Mesothelial cell of epicardium (in vitro differentiated cells): Measurements from ENCODE around the gene DSG4. TPM values are rescaled to one million over a fixed set of nuclear protein-coding genes. Genes with fewer than 3 reads are reported as not detected.

Experiments used
- DNase-seq, 2 experiments: peaks; one replicate each; pipeline ENCODE4 v3.0.0; 2021; ENCODE audit warnings: low spot score in 2 of 2; ENCODE audit not compliant: unreplicated experiment in 2 of 2
- H3K27ac Mint-ChIP-seq: 2 replicates; pipeline ENCODE4 v1.8.0; 2021; ENCODE audit warnings: mixed read lengths
- H3K27me3 Mint-ChIP-seq: 2 replicates; pipeline ENCODE4 v1.8.0; 2021; ENCODE audit warnings: low read depth, mixed read lengths
- H3K36me3 Mint-ChIP-seq: 2 replicates; pipeline ENCODE4 v1.8.0; 2021; ENCODE audit warnings: mixed read lengths
- H3K4me1 Mint-ChIP-seq: 2 replicates; pipeline ENCODE4 v1.8.0; 2021; ENCODE audit warnings: mixed read lengths
- H3K4me3 Mint-ChIP-seq: 2 replicates; pipeline ENCODE4 v1.8.0; 2021; ENCODE audit warnings: mild to moderate bottlenecking, moderate library complexity, mixed read lengths
- H3K9me3 Mint-ChIP-seq: 2 replicates; pipeline ENCODE4 v1.8.0; 2021; ENCODE audit warnings: mixed read lengths
- total RNA-seq: library from RNA; stranded (reverse); gene quantifications from 3 replicates; pipeline ENCODE4 v1.2.1, GENCODE V29; 2021
- TF ChIP-seq, protein P1 (sequence below): fragments of 200-600 bp; sonication (generic); IDR thresholded peaks from one replicate; pipeline ENCODE4 v1.5.0; 2021; ENCODE audit warnings: antibody characterized with exemption; ENCODE audit not compliant: unreplicated experiment

DSG4 gene
- total RNA-seq, 1 donor from 2014 or later: 0.07 TPM

DNA sequence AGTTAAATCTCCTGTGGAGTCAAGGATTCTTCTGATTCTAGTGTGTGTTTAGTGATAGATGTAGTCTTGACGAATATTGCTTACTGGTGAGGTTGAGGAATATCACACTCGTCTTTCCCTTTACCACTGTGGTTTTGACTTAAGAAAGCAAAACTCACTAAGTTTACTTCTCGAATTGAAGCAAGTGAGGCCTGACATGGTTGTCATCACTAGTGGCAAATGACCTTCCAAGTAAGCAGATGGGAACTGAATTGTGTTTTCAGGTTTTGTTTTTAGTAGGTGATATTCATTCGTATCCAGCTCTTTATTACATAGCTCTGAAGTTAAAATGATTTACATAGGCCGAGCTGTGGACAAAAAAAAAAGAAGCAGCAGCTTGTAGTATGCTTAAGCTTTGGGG lies 20.6 kb upstream of the DSG4 start:
- TF ChIP-seq, protein P1, sequence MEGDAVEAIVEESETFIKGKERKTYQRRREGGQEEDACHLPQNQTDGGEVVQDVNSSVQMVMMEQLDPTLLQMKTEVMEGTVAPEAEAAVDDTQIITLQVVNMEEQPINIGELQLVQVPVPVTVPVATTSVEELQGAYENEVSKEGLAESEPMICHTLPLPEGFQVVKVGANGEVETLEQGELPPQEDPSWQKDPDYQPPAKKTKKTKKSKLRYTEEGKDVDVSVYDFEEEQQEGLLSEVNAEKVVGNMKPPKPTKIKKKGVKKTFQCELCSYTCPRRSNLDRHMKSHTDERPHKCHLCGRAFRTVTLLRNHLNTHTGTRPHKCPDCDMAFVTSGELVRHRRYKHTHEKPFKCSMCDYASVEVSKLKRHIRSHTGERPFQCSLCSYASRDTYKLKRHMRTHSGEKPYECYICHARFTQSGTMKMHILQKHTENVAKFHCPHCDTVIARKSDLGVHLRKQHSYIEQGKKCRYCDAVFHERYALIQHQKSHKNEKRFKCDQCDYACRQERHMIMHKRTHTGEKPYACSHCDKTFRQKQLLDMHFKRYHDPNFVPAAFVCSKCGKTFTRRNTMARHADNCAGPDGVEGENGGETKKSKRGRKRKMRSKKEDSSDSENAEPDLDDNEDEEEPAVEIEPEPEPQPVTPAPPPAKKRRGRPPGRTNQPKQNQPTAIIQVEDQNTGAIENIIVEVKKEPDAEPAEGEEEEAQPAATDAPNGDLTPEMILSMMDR: no peak
- peaks cover 5% of the 10 kb centered on the region for H3K4me1 Mint-ChIP-seq
- no peak for DNase-seq
- no peak overlapping the region for H3K4me3 Mint-ChIP-seq
- no peak overlapping the region for H3K27ac Mint-ChIP-seq
- H3K9me3 Mint-ChIP-seq: peaks cover 9% of the 10 kb centered on the region
- no peaks in the 10 kb centered on the region for H3K36me3 Mint-ChIP-seq
- H3K27me3 Mint-ChIP-seq: no peaks in the 10 kb centered on the region

DNA sequence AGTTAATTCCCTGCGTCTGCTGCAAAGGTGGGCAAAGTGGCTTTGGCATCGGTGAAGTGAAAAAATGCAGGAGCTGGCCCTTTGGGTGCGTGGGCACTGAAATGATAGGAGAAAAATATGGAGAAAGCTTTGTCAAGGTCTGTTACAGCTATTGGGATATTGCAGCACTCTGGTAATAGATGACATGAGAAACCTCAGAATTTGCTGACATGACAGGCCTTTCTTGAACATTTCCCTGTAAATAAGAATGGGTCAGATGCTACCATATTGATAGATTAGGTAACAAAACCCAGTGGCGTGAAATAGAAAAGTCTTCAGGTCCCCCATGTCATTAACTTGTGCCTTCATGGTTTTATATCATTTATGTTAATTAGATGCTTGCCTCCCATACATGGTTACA lies 12.4 kb upstream of the DSG4 start:
- H3K4me3 Mint-ChIP-seq: no peak overlapping the region
- H3K9me3 Mint-ChIP-seq: peaks cover 9% of the 10 kb centered on the region
- no peak for DNase-seq
- no peaks in the 10 kb centered on the region for H3K36me3 Mint-ChIP-seq
- H3K27me3 Mint-ChIP-seq: no peaks in the 10 kb centered on the region
- H3K4me1 Mint-ChIP-seq: no peaks in the 10 kb centered on the region
- TF ChIP-seq, protein P1: no peak
- H3K27ac Mint-ChIP-seq: no peak overlapping the region

DNA sequence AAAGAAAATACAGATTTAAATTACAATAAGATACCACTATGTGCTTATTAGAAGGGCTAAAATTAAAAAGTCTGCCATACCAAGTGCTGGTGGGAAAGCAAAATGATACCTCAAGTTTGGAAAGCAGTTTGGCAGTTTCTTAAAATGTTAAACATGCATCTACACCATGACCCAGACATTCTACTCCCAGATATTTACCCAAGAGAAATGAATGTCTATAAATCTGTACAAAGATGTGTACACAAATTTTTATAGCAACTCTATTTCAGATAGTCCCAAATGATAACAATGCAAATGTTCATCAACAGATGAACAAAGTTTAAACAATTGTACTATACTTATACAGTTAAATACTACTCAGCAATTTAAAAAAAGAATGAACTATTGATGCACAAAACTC lies 7.1 kb upstream of the DSG4 start:
- peaks cover 9% of the 10 kb centered on the region for H3K9me3 Mint-ChIP-seq
- no peaks in the 10 kb centered on the region for H3K36me3 Mint-ChIP-seq
- no peaks in the 10 kb centered on the region for H3K4me1 Mint-ChIP-seq
- H3K27ac Mint-ChIP-seq: no peak overlapping the region
- TF ChIP-seq, protein P1: no peak
- H3K27me3 Mint-ChIP-seq: no peaks in the 10 kb centered on the region
- no peak overlapping the region for H3K4me3 Mint-ChIP-seq
- DNase-seq: no peak

DNA sequence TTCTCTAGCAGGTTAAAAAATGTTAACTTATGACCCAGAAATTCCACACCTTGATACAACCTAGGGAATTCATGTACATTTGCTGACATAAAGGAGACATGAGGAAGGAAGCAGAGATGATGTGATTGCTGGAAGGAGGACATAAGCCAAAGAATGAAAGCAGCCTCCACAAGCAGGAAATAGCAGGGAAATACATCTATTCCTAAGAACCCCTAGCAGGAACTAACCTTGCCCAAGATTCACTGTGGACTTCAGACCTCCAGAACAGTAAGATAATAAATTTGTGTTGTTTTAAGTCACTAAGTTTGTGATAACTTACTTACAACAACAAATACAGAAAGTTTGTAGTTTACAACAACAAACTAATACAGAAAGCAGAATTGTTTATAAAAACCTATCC lies 4.6 kb upstream of the DSG4 start:
- H3K4me3 Mint-ChIP-seq: no peak overlapping the region
- peaks cover 9% of the 10 kb centered on the region for H3K9me3 Mint-ChIP-seq
- H3K4me1 Mint-ChIP-seq: no peaks in the 10 kb centered on the region
- H3K36me3 Mint-ChIP-seq: no peaks in the 10 kb centered on the region
- no peak overlapping the region for H3K27ac Mint-ChIP-seq
- no peak for DNase-seq
- H3K27me3 Mint-ChIP-seq: no peaks in the 10 kb centered on the region
- TF ChIP-seq, protein P1: no peak

DNA sequence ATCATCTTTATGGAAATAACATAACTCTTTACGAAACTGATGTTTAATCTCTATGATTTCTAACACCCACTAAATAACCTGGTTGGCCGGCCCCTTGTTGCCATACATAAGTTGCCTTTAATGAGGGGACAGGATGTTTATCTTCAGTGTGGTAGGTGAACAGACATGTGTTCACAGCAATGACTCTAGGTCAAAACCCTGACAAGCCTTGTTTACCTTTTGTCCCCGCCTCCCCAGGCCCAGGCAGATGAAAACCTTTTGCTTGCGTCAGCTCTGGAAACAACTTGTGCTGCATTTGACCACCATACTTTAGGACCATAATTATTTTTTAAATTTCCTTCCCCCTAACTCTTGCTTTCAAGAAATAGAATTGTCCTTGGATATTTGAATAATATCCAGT lies 2.9 kb upstream of the DSG4 start:
- TF ChIP-seq, protein P1: no peak
- H3K27ac Mint-ChIP-seq: no peak overlapping the region
- H3K27me3 Mint-ChIP-seq: no peaks in the 10 kb centered on the region
- DNase-seq: no peak
- no peak overlapping the region for H3K4me3 Mint-ChIP-seq
- no peaks in the 10 kb centered on the region for H3K9me3 Mint-ChIP-seq
- no peaks in the 10 kb centered on the region for H3K4me1 Mint-ChIP-seq
- H3K36me3 Mint-ChIP-seq: no peaks in the 10 kb centered on the region

DNA sequence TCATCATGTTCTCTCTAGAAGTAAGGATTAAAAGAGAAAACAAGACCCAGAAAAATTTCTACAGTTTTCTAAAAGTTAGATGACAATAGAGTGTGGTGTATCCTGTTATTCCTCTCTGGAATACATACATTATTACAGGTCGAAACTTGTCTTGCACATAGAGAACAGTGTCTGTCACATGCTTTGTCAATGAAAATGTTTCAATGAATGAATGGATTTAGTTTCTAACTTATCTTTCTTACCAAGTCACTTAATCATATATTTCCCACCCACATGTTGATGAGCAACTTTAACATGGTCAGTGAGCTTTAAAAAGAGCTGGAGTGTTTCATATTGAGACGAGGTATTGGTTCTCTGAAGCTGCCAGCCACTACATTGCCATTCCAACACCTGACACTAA lies 4.3 kb downstream of the DSG4 start:
- no peak overlapping the region for H3K27ac Mint-ChIP-seq
- H3K27me3 Mint-ChIP-seq: no peaks in the 10 kb centered on the region
- TF ChIP-seq, protein P1: no peak
- H3K36me3 Mint-ChIP-seq: no peaks in the 10 kb centered on the region
- DNase-seq: no peak
- H3K9me3 Mint-ChIP-seq: no peaks in the 10 kb centered on the region
- no peak overlapping the region for H3K4me3 Mint-ChIP-seq
- H3K4me1 Mint-ChIP-seq: peaks cover 2% of the 10 kb centered on the region
